ENCODE results near the gene ACOT9. TPM values are rescaled to one million over a fixed set of nuclear protein-coding genes. Genes with fewer than 3 reads are reported as not detected.
A peak's percentile ranks its signal among the peaks of the same experiment; 100 is the strongest.

The ACOT9 gene
- total and polyA plus RNA-seq, 2 experiments from 2014 or later, result 35.9 to 38.5 TPM

- Histone ChIP-seq H3K27me3 (no peaks in the 10 kb centered on the region), H3K36me3 (replicated peaks; ENCODE audit: insufficient read depth, low read depth) (no peaks in the 10 kb centered on the region), H3K4me2 (no peak overlapping the region), H3K4me3 (no peak overlapping the region), H3K9me2 (replicated peaks; ENCODE audit: insufficient read depth) (no peaks in the 10 kb centered on the region), H3K9me3 (ENCODE audit: low read depth) (no peaks in the 10 kb centered on the region), H3K4me1 (ENCODE audit: insufficient read depth) (no peaks in the 10 kb centered on the region), H3K79me2 (no peaks in the 10 kb centered on the region), H3K27ac (no peak overlapping the region), H4K20me1 (ENCODE audit: insufficient read depth, poor library complexity, severe bottlenecking) (no peaks in the 10 kb centered on the region), H2AFZ (no peak overlapping the region)
- peak; percentile 82 for DNase-seq (ENCODE audit: low spot score)
- WGBS (ENCODE audit: low lambda C conversion rate, missing lambda C conversion rate), result 3% methylated on average over 4 of the region's 4 CpGs
- TF ChIP-seq EZH2 (IDR thresholded peaks at IDR 0.05; ENCODE audit: borderline replicate concordance), result no peak
- TF ChIP-seq CTCF (IDR thresholded peaks at IDR 0.05; ENCODE audit: poor library complexity), result peak; percentile 67
- TF ChIP-seq EZH2phosphoT487 (IDR thresholded peaks at IDR 0.05; ENCODE audit: low read depth, severe bottlenecking, unreplicated experiment), result no peak
Observed at GRCh38 chrX:23756165-23756564, 13.1 kb upstream of the ACOT9 start.

- no peaks in the 10 kb centered on the region for H3K9me2 ChIP-seq (replicated peaks; ENCODE audit: insufficient read depth)
- no peaks in the 10 kb centered on the region for H3K79me2 ChIP-seq
- H2AFZ ChIP-seq, result no peak overlapping the region
- H4K20me1 ChIP-seq (ENCODE audit: insufficient read depth, poor library complexity, severe bottlenecking), result no peaks in the 10 kb centered on the region
- TF ChIP-seq EZH2 (IDR thresholded peaks at IDR 0.05; ENCODE audit: borderline replicate concordance) (no peak), CTCF (IDR thresholded peaks at IDR 0.05; ENCODE audit: poor library complexity) (no peak), EZH2phosphoT487 (IDR thresholded peaks at IDR 0.05; ENCODE audit: low read depth, severe bottlenecking, unreplicated experiment) (no peak)
- H3K4me2 ChIP-seq, result no peak overlapping the region
- no peaks in the 10 kb centered on the region for H3K4me1 ChIP-seq (ENCODE audit: insufficient read depth)
- no peaks in the 10 kb centered on the region for H3K9me3 ChIP-seq (ENCODE audit: low read depth)
- no peak overlapping the region for H3K27ac ChIP-seq
- WGBS (ENCODE audit: low lambda C conversion rate, missing lambda C conversion rate), result 65% methylated on average over 1 of the region's 1 CpG
- no peaks in the 10 kb centered on the region for H3K27me3 ChIP-seq
- H3K4me3 ChIP-seq, result no peak overlapping the region
- no peaks in the 10 kb centered on the region for H3K36me3 ChIP-seq (replicated peaks; ENCODE audit: insufficient read depth, low read depth)
- DNase-seq (ENCODE audit: low spot score), result no peak
Observed at GRCh38 chrX:23754664-23755063, 11.6 kb upstream of the ACOT9 start.

GRCh38 chrX:23752740-23753415 lies 9.8 kb upstream of the ACOT9 start:
- Histone ChIP-seq H2AFZ (no peak overlapping the region), H3K27ac (no peak overlapping the region)
- TF ChIP-seq EZH2 (IDR thresholded peaks at IDR 0.05; ENCODE audit: borderline replicate concordance), result no peak
- TF ChIP-seq CTCF (IDR thresholded peaks at IDR 0.05; ENCODE audit: poor library complexity), result no peak
- no peak for TF ChIP-seq EZH2phosphoT487 (IDR thresholded peaks at IDR 0.05; ENCODE audit: low read depth, severe bottlenecking, unreplicated experiment)

More at GRCh38 chrX:23752740-23753415, 9.8 kb upstream of the ACOT9 start:
- Histone ChIP-seq H3K27me3 (no peaks in the 10 kb centered on the region), H3K4me3 (no peak overlapping the region), H3K4me2 (no peak overlapping the region), H3K79me2 (no peaks in the 10 kb centered on the region), H4K20me1 (ENCODE audit: insufficient read depth, poor library complexity, severe bottlenecking) (no peaks in the 10 kb centered on the region), H3K9me3 (ENCODE audit: low read depth) (no peaks in the 10 kb centered on the region), H3K4me1 (ENCODE audit: insufficient read depth) (no peaks in the 10 kb centered on the region), H3K9me2 (replicated peaks; ENCODE audit: insufficient read depth) (no peaks in the 10 kb centered on the region), H3K36me3 (replicated peaks; ENCODE audit: insufficient read depth, low read depth) (no peaks in the 10 kb centered on the region)
- no peak for DNase-seq (ENCODE audit: low spot score)
- WGBS (ENCODE audit: low lambda C conversion rate, missing lambda C conversion rate), result 85% methylated on average over 2 of the region's 2 CpGs
